Breast epithelium (tissue), 3 donors: Measurements from ENCODE around the gene PCDH9.

Experiments used
- CTCF ChIP-seq, 3 donors: fragments of 450-650 bp; IDR thresholded peaks; one replicate each; pipeline ENCODE4 v1.5.1; 2016 to 2017; ENCODE audit warnings: antibody characterized with exemption in 3 of 3, mild to moderate bottlenecking in 3 of 3, moderate library complexity in 3 of 3
- POLR2A ChIP-seq: fragments of 450-650 bp; IDR thresholded peaks from one replicate; pipeline ENCODE4 v1.6.1; 2016; ENCODE audit warnings: antibody characterized with exemption, mild to moderate bottlenecking, moderate library complexity

- TF ChIP-seq CTCF (IDR thresholded peaks at IDR 0.05) (no peak), POLR2A (no peak)
Observed at GRCh38 chr13:66774046-66774445, 456.1 kb downstream of the PCDH9 start.
